NCI-H345 treated with DMSO at 0.1 percent for 48 hours (cell line): ENCODE measurements around the gene ZNF175.
"Not testable (repeated sequence)": the region's sequence is repeated elsewhere in the genome, so short reads cannot be mapped to it uniquely, and the experiment has no call there.

Source experiments
- DNase-seq: peaks from one replicate; lab custom pipeline; 2025; ENCODE audit not compliant: unreplicated experiment; lab: John Stamatoyannopoulos, UW

The ZNF175 gene

DNA sequence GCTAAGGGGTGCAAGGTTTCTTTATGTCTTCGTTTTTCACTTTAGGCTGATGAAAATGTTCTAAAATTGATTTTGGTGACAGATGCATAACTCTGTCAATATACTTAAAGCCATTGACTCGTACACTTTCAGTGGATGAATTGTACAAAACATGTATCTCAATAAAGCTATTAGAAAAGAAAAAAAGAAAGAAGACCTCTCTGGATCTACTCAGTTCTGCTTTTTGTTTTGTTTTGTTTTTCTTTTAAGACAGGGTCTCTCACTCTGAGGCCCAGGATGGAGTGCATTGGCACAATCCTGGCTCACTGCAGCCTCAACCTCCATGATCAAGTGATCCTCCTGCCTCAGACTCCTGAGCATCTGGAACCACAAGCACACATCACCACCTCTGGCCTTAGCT is 55.6 kb downstream of the ZNF175 start:
- no peak for DNase-seq

DNA sequence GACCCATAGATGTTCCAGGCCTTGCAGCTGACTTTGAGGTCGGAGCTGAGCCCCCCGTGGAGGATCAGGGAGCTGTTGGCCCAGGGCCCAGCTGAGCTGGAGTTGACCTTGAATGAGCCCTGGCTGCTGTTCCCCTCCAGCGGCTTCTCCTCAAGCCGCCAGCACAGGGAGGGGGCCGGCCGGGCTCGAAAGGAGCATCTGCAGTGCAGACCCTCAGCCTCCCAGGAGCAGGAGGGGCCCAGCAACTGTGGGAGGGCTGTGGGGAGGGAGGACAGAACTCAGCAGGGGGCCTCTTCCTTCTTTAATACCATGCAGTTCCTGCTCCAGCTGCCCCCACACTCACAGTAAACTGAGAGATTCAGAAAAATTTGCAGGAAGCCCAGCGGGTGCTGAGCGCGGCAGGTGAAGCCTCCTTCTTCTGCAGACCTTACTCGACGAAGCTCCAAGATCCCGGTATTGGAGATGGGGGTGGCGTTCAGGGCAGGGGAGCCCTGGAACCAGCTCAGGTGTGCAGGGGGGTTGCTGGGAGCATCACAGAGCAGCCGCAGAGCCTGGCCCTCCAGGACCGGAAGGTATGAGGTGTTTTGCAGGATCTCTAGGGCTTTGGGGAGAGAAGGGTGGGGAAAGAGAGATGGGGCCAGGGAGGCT is 56.5 kb downstream of the ZNF175 start:
- DNase-seq: no peak

DNA sequence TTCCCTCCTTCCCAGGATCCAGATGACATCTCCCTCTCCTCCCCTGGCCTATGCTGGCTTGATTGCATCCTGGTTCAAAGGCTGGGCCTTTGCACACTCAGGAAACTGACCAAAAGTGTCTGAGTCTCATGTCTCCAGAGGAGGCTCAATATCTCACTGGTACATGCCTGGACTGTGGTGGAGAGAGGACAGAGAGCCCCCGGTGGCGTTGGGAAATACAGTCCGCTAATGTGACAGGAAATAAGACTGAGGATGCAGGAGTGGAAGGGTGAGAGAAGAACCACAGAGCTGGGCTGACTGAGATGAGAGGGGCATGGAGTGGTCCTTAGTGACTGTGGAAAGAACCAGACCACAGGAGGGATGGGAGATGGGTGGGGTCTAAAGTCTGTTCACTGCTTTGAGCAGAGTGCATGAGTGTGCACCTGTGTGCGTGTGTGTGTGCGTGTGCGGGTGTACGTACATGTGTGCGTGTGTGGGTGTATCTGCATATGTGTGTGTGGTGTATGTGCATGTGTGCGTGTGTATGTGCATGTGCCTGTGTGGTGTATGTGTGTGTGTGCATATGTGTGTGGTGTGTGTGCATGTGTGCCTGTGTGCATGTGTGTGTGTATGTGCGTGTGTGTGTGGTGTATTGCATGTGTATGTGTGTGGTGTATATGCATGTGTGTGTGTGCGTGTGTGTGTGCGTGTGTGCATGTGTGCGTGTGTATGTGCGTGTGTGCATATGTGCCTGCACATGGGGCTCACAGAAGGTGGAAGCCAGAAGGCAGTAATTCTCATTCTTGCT is 57.3 kb downstream of the ZNF175 start:
- DNase-seq: no peak

DNA sequence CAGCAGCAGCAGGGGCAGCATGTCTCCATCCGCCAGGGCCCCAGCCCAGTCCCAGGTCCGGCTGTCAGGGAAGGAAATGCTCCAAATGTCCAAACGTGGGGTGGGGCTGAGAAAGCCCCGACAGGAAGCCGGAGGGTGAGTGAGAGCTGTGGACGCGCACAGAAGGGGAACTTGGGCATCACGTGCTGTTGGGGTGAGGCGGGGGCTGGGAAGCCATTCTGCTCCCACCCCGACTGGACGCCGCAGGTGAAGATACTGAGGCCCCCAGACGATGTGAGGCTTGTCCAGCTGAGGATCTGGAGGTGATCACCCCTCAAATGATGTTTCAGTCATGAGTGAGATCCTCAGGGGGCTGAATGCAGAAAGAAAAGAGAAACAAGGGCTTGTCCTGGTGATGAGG is 59.2 kb downstream of the ZNF175 start, which contains the start of gene SIGLEC5:
Gene SIGLEC5 (minus strand): TSS at position 87 of the 400 bp plus-strand sequence. CDS start 66 bp downstream, at position 21.
- not testable (repeated sequence) for DNase-seq

DNA sequence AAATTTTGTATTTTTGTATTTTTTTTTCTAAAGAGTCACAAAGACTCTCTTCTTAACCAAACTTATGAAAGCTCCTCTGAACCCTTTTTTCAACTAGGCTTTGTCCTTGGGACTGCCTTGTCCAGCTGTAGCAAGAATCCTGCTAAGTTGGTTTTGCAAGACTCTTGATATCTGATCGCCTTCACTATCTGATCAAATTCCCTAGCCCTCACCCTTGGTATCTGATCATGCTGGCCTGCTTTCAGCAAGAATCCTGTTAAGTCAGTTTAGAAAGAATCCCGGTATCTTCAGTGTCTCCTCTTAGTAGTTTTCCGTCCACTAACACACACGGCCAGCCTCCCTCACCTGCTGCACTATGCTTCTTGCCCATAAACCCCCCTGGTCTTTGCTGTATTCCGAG is 61.0 kb downstream of the ZNF175 start:
- no peak for DNase-seq

DNA sequence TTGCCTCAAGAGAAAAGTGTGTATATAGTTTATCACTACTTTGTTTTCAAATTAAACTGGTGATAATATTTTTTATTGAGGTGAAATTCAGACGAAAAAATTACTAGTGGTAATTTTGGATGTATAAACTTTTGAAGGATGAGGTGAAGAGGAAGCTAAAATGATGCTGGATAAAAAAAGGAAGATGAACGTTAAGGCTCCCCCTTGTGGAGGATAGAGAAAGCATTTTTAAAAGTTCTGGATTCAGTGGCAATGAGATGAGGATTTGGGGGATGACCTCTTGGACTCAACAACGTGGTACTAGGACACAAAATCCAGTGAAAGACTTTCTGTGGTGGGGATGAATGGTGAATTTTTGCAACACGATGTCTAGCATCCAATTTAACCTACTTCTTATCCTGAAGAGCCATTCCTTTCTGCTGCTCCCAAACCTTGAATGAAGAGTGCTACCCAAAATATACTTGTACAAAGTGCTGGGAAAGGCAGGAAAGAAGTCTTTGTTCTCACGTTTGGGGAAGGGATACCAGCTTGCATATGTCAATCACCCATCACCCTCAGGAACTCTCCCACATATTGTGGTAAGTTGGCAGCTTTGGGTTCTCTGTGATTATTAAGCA is 66.4 kb downstream of the ZNF175 start:
- no peak for DNase-seq

DNA sequence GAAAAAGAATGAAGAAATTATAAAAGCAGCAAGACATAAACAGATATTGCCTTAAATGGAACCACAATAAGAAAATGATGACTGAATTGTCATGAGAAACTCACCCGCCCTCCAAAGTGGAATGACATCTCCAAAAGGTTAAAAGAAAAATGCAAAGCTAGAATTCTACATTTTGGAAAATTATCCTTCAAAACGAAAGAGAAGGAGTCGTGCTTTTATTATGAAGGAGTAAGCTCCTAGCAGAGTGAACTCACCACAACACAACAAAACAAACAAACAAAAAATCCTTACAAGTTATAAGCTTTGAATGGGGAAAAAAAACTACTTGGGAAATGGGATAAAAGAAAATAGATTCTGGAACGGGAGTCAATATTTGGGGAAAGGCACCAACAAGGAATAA is 68.8 kb downstream of the ZNF175 start:
- DNase-seq: no peak

DNA sequence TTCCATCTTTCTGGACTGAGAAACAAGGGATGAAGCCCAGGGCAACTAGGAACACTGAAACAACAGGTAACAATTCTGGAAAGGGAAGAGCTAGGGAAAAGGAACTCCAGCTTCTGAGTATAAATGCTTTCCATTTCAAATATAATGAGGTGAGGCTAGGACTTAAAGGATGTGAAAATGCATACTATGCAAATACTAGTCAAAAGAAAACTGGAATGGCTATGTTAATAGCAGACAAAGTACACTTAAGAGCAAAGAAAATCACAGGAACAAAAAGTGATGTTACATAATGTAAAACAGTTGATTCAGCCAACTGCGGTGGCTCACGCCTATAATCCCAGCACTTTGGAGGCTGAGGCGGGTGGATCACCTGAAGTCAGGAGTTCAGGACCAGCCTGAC is 69.3 kb downstream of the ZNF175 start:
- DNase-seq: no peak

DNA sequence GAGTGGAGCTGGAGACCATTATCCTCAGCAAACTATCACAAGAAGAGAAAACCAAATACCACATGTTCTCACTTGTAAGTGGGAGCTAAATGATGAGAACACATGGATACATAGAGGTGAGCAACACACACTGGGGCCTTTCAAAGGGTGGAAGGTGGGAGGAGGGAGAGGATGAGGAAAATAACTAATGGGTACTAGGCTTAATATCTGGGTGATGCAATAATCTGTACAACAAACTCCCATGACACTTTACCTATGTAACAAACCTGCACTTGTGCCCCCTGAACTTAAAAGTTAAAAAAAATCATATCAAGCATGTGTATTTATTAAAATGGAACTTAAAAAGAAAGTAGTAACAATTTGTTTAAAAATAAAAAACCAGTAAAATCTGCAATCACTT is 70.6 kb downstream of the ZNF175 start:
- no peak for DNase-seq
